Measurements from ENCODE around the gene CKB.

DNA sequence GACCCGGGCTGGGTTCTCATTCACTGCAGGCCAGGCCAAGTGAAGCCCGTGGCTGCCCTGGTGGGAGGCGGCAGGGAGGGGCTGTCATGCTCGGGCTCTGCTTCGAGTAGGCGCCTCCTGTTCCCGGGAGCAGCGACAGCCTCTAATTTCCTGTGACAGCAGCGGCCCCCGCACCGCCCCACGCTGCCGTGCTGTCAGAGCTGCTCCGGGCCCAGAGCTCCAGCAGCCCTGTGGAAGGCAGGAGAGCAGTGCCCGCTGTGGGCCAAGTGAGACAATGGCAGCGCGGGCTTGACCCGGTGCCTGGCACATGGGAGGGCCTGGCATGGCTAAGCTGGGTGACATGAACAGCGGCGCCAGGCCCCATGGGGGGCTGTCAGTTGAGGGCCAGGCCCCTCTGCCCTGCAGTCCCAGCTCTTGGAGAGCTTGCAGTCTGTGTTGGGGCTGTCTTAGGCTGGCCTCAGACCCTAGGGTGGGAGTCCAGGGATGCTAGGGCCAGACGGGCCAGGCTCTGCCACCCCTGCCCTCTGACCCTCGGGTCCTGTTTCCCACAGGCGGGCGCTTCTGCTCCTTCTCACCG, 11.5 kb upstream of the CKB start:
- TF ChIP-seq, protein P1, sequence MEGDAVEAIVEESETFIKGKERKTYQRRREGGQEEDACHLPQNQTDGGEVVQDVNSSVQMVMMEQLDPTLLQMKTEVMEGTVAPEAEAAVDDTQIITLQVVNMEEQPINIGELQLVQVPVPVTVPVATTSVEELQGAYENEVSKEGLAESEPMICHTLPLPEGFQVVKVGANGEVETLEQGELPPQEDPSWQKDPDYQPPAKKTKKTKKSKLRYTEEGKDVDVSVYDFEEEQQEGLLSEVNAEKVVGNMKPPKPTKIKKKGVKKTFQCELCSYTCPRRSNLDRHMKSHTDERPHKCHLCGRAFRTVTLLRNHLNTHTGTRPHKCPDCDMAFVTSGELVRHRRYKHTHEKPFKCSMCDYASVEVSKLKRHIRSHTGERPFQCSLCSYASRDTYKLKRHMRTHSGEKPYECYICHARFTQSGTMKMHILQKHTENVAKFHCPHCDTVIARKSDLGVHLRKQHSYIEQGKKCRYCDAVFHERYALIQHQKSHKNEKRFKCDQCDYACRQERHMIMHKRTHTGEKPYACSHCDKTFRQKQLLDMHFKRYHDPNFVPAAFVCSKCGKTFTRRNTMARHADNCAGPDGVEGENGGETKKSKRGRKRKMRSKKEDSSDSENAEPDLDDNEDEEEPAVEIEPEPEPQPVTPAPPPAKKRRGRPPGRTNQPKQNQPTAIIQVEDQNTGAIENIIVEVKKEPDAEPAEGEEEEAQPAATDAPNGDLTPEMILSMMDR (IDR thresholded peaks at IDR 0.05) = no peak
- no peak for TF ChIP-seq POLR2A (IDR thresholded peaks at IDR 0.05)
